ENCODE measurements around the gene SMIM15. TPM values are rescaled to one million over a fixed set of nuclear protein-coding genes. Genes with fewer than 3 reads are reported as not detected.

SMIM15 gene
- total and polyA plus RNA-seq, 2 donors (not counting 1 experiment from before 2014, with no cell fraction given) = 5.7 to 29.8 TPM

DNA sequence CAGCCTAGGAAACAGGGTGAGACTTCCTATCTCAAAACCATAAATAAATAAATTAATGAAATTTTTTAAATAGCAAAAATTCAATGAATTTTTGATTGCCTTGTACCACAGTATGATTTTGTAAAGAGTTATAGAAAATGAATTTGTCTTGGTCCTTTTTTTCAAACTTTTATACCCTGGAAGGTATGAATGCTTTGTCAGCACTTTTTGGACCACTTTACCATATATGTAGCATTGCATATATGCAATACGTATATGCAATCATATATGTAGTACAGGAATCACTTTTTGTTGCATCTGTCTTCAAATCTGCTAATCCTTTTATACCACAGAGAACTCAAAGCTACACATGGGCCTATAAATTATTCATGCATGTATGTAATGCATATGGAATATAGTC, 9.2 kb upstream of the SMIM15 start:
- intact Hi-C loops (cut with micrococcal nuclease) = no loop called here
- Mint-ChIP-seq H3K9me3 (ENCODE audit: insufficient read depth) (no peaks in the 10 kb centered on the region), H3K27ac (no peak overlapping the region), H3K4me3 (no peak overlapping the region), H3K4me1 (no peaks in the 10 kb centered on the region), H3K27me3 (no peaks in the 10 kb centered on the region)
- DNase-seq = no peak
- no peaks in the 10 kb centered on the region for H3K79me2 ChIP-seq (ENCODE audit: control insufficient read depth, insufficient read depth, low read length)
- ChIA-PET CTCF (no interaction called here), POLR2A (no interaction called here)
- no peak overlapping the region for H3K4me3 ChIP-seq (ENCODE audit: control extremely low read depth in 1 of 5, extremely low read depth in 1 of 5, insufficient read depth in 1 of 5, low read depth in 2 of 5, low read length in 4 of 5)
- TF ChIP-seq EZH2 (IDR thresholded peaks at IDR 0.05; ENCODE audit: borderline replicate concordance, insufficient read depth, low read depth, low read length, poor library complexity, severe bottlenecking) = no peak
- TF ChIP-seq, protein P1, sequence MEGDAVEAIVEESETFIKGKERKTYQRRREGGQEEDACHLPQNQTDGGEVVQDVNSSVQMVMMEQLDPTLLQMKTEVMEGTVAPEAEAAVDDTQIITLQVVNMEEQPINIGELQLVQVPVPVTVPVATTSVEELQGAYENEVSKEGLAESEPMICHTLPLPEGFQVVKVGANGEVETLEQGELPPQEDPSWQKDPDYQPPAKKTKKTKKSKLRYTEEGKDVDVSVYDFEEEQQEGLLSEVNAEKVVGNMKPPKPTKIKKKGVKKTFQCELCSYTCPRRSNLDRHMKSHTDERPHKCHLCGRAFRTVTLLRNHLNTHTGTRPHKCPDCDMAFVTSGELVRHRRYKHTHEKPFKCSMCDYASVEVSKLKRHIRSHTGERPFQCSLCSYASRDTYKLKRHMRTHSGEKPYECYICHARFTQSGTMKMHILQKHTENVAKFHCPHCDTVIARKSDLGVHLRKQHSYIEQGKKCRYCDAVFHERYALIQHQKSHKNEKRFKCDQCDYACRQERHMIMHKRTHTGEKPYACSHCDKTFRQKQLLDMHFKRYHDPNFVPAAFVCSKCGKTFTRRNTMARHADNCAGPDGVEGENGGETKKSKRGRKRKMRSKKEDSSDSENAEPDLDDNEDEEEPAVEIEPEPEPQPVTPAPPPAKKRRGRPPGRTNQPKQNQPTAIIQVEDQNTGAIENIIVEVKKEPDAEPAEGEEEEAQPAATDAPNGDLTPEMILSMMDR (IDR thresholded peaks at IDR 0.05) = no peak
- H3K4me1 ChIP-seq (ENCODE audit: control insufficient read depth in 2 of 2, insufficient read depth in 2 of 2, low read length in 2 of 2) = no peaks in the 10 kb centered on the region
- H3K9ac ChIP-seq (ENCODE audit: low read length) = no peak overlapping the region
- no peaks in the 10 kb centered on the region for H3K36me3 ChIP-seq (replicated peaks in 1 of 2; ENCODE audit: control extremely low read depth in 1 of 2, control insufficient read depth in 1 of 2, extremely low read depth in 1 of 2, insufficient read depth in 2 of 2, low read length in 1 of 2)
- no peaks in the 10 kb centered on the region for H3K9me3 ChIP-seq (ENCODE audit: control extremely low read depth in 1 of 3, control insufficient read depth in 2 of 3, insufficient read depth in 1 of 3, low read length in 2 of 3)
- no peak overlapping the region for H3K4me2 ChIP-seq (replicated peaks; ENCODE audit: low read depth, low read length, poor library complexity, severe bottlenecking)
- H2AFZ ChIP-seq (ENCODE audit: insufficient read depth, low read depth, low read length, poor library complexity, severe bottlenecking) = no peak overlapping the region
- no peak overlapping the region for H3K27ac ChIP-seq (ENCODE audit: low read length in 2 of 2)
- no peaks in the 10 kb centered on the region for H3K27me3 ChIP-seq (replicated peaks in 1 of 4; ENCODE audit: control extremely low read depth in 1 of 4, control insufficient read depth in 3 of 4, insufficient read depth in 4 of 4, low read length in 3 of 4)
- WGBS (ENCODE audit: insufficient coverage) = no CpG with 5 or more reads among the region's 1 CpG
- H4K20me1 ChIP-seq (ENCODE audit: control insufficient read depth, insufficient read depth, low read length, poor library complexity, severe bottlenecking) = no peaks in the 10 kb centered on the region
- no peak for ATAC-seq (ENCODE audit: low read depth)

DNA sequence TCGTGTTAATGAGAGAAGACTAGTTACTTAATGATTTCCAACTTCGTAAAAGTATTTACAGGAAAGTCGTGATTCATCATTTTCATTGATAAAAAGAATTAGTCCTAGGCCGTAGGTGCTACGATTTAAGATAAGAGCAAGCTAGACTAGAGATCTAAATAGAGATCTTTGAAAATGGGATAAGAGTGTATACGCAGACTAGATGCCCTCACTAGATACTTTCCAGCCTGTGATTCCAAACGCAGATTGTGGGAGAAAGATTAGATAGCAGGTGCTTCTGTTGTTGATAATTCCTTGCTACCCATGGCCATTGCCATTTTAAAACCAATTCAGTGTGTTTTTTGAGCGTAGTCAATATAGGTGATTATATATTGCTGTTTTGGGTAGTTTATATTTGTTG, 6.7 kb upstream of the SMIM15 start:
- DNase-seq (no peak), ATAC-seq (ENCODE audit: low read depth) (no peak)
- no peak for TF ChIP-seq EZH2 (IDR thresholded peaks at IDR 0.05; ENCODE audit: borderline replicate concordance, insufficient read depth, low read depth, low read length, poor library complexity, severe bottlenecking)
- TF ChIP-seq, protein P1 (IDR thresholded peaks at IDR 0.05) = no peak
- Histone ChIP-seq H2AFZ (ENCODE audit: insufficient read depth, low read depth, low read length, poor library complexity, severe bottlenecking) (no peak overlapping the region), H3K4me2 (replicated peaks; ENCODE audit: low read depth, low read length, poor library complexity, severe bottlenecking) (no peak overlapping the region), H3K27ac (ENCODE audit: low read length in 2 of 2) (no peak overlapping the region), H3K4me3 (ENCODE audit: control extremely low read depth in 1 of 5, extremely low read depth in 1 of 5, insufficient read depth in 1 of 5, low read depth in 2 of 5, low read length in 4 of 5) (no peak overlapping the region), H4K20me1 (ENCODE audit: control insufficient read depth, insufficient read depth, low read length, poor library complexity, severe bottlenecking) (no peaks in the 10 kb centered on the region), H3K9ac (ENCODE audit: low read length) (no peak overlapping the region), H3K9me3 (ENCODE audit: control extremely low read depth in 1 of 3, control insufficient read depth in 2 of 3, insufficient read depth in 1 of 3, low read length in 2 of 3) (no peaks in the 10 kb centered on the region), H3K4me1 (ENCODE audit: control insufficient read depth in 2 of 2, insufficient read depth in 2 of 2, low read length in 2 of 2) (no peaks in the 10 kb centered on the region), H3K79me2 (ENCODE audit: control insufficient read depth, insufficient read depth, low read length) (no peaks in the 10 kb centered on the region), H3K36me3 (replicated peaks in 1 of 2; ENCODE audit: control extremely low read depth in 1 of 2, control insufficient read depth in 1 of 2, extremely low read depth in 1 of 2, insufficient read depth in 2 of 2, low read length in 1 of 2) (no peaks in the 10 kb centered on the region), H3K27me3 (replicated peaks in 1 of 4; ENCODE audit: control extremely low read depth in 1 of 4, control insufficient read depth in 3 of 4, insufficient read depth in 4 of 4, low read length in 3 of 4) (no peaks in the 10 kb centered on the region)
- Mint-ChIP-seq H3K27ac (no peak overlapping the region), H3K9me3 (ENCODE audit: insufficient read depth) (no peaks in the 10 kb centered on the region), H3K27me3 (no peaks in the 10 kb centered on the region), H3K4me1 (peaks cover 3% of the 10 kb centered on the region), H3K4me3 (no peak overlapping the region)
- ChIA-PET CTCF (interaction anchor here (0.6 to 4.2 kb wide), 2 partner anchors 486 to 490 kb away, joined by 3 to 13 read pairs; no protein-coding TSS in a partner anchor), POLR2A (no interaction called here)
- WGBS (ENCODE audit: insufficient coverage) = 95% methylated on average over 5 of the region's 8 CpGs
- intact Hi-C loops (cut with micrococcal nuclease) = no loop called here

All from B cell (primary cell).